ENCODE measurements around the gene MYO5C. TPM values are rescaled to one million over a fixed set of nuclear protein-coding genes. Genes with fewer than 3 reads are reported as not detected.

MYO5C gene
- total RNA-seq, 4 donors from 2014 or later, result 2.6 to 12.3 (median 10.2) TPM

GRCh38 chr15:52281085-52282035, 14.2 kb downstream of the MYO5C start:
- WGBS, 2 donors (ENCODE audit: low coverage in 1 of 2), result 59 to 75% methylated on average over 3 to 7 of the region's 10 CpGs

GRCh38 chr15:52280326-52281084, 15.1 kb downstream of the MYO5C start:
- H3K9me3 ChIP-seq, result no peaks in the 10 kb centered on the region
- H3K27ac ChIP-seq, result no peak overlapping the region
- no peaks in the 10 kb centered on the region for H3K4me1 ChIP-seq
- H3K27me3 ChIP-seq, result no peaks in the 10 kb centered on the region
- peaks cover 0 to 27% of the 10 kb centered on the region in 2 donors for H3K36me3 ChIP-seq
- H3K4me3 ChIP-seq, result no peak overlapping the region
- 87 to 88% methylated on average over 7 to 9 of the region's 11 CpGs for WGBS, 2 donors (ENCODE audit: low coverage in 1 of 2)
- ATAC-seq, result no peak
- TF ChIP-seq POLR2AphosphoS5 (IDR thresholded peaks at IDR 0.05), result no peak
- TF ChIP-seq POLR2A (IDR thresholded peaks at IDR 0.05), result no peak
- no peak for TF ChIP-seq EP300 (IDR thresholded peaks at IDR 0.05)
- TF ChIP-seq CTCF (IDR thresholded peaks at IDR 0.05), result no peak

More at GRCh38 chr15:52281085-52282035, 14.2 kb downstream of the MYO5C start:
- no peaks in the 10 kb centered on the region for H3K4me1 ChIP-seq
- no peaks in the 10 kb centered on the region for H3K9me3 ChIP-seq
- TF ChIP-seq POLR2AphosphoS5 (IDR thresholded peaks at IDR 0.05) (no peak), CTCF (IDR thresholded peaks at IDR 0.05) (no peak), EP300 (IDR thresholded peaks at IDR 0.05) (no peak), POLR2A (IDR thresholded peaks at IDR 0.05) (no peak)
- H3K27ac ChIP-seq, result no peak overlapping the region
- H3K36me3 ChIP-seq, result peaks cover 0 to 27% of the 10 kb centered on the region in 2 donors
- no peak overlapping the region for H3K4me3 ChIP-seq
- H3K27me3 ChIP-seq, result no peaks in the 10 kb centered on the region
- ATAC-seq, result no peak

GRCh38 chr15:52278636-52279367, 16.8 kb downstream of the MYO5C start:
- ATAC-seq, result no peak
- Histone ChIP-seq H3K9me3 (no peaks in the 10 kb centered on the region), H3K27me3 (no peaks in the 10 kb centered on the region), H3K4me1 (no peaks in the 10 kb centered on the region), H3K36me3 (peaks cover 0 to 27% of the 10 kb centered on the region in 2 donors), H3K27ac (no peak overlapping the region), H3K4me3 (no peak overlapping the region)
- WGBS, 2 donors (ENCODE audit: low coverage in 1 of 2), result 87 to 91% methylated on average over 4 to 12 of the region's 13 CpGs
- TF ChIP-seq CTCF (IDR thresholded peaks at IDR 0.05), result no peak
- TF ChIP-seq EP300 (IDR thresholded peaks at IDR 0.05), result no peak
- TF ChIP-seq POLR2AphosphoS5 (IDR thresholded peaks at IDR 0.05), result no peak
- TF ChIP-seq POLR2A (IDR thresholded peaks at IDR 0.05), result no peak

- no peak overlapping the region for H3K27ac ChIP-seq
- no peaks in the 10 kb centered on the region for H3K9me3 ChIP-seq
- no peaks in the 10 kb centered on the region for H3K27me3 ChIP-seq
- WGBS, 2 donors (ENCODE audit: low coverage in 1 of 2), result 76% methylated on average over 3 of the region's 3 CpGs
- no peak for ATAC-seq
- peaks cover 0 to 27% of the 10 kb centered on the region in 2 donors for H3K36me3 ChIP-seq
- H3K4me3 ChIP-seq, result no peak overlapping the region
- TF ChIP-seq EP300 (IDR thresholded peaks at IDR 0.05) (no peak), POLR2A (IDR thresholded peaks at IDR 0.05) (no peak), CTCF (IDR thresholded peaks at IDR 0.05) (no peak), POLR2AphosphoS5 (IDR thresholded peaks at IDR 0.05) (no peak)
- no peaks in the 10 kb centered on the region for H3K4me1 ChIP-seq
Measured at GRCh38 chr15:52278135-52278534, 17.5 kb downstream of the MYO5C start.
